Nephron (organoid): ENCODE measurements around the gene TMEM214.

Source experiments
- H3K27ac Mint-ChIP-seq, 3 experiments: 2 replicates each; pipeline ENCODE4 v1.8.0; 2020; ENCODE audit warnings: mixed read lengths in 3 of 3, mild to moderate bottlenecking in 2 of 3, moderate library complexity in 1 of 3
- H3K27me3 Mint-ChIP-seq: 2 replicates; pipeline ENCODE4 v1.8.0; 2021; ENCODE audit warnings: low read depth, mild to moderate bottlenecking, moderate library complexity, mixed read lengths
- H3K36me3 Mint-ChIP-seq: 2 replicates; pipeline ENCODE4 v1.8.0; 2020; ENCODE audit warnings: low read depth, mixed read lengths
- H3K4me1 Mint-ChIP-seq: 2 replicates; pipeline ENCODE4 v1.8.0; 2020; ENCODE audit warnings: mixed read lengths
- H3K4me3 Mint-ChIP-seq, 3 experiments: 2 replicates each; pipeline ENCODE4 v1.8.0; 2020; ENCODE audit warnings: mild to moderate bottlenecking in 3 of 3, mixed read lengths in 3 of 3, moderate library complexity in 2 of 3
- H3K9me3 Mint-ChIP-seq: 2 replicates; pipeline ENCODE4 v1.8.0; 2020; ENCODE audit warnings: mixed read lengths
- TF ChIP-seq, protein P1 (sequence below), 3 experiments: fragments of 200-600 bp; sonication (generic); IDR thresholded peaks; one replicate each; pipeline ENCODE4 v1.5.0; 2021; ENCODE audit warnings: antibody characterized with exemption in 3 of 3; ENCODE audit not compliant: unreplicated experiment in 3 of 3

The TMEM214 gene

DNA sequence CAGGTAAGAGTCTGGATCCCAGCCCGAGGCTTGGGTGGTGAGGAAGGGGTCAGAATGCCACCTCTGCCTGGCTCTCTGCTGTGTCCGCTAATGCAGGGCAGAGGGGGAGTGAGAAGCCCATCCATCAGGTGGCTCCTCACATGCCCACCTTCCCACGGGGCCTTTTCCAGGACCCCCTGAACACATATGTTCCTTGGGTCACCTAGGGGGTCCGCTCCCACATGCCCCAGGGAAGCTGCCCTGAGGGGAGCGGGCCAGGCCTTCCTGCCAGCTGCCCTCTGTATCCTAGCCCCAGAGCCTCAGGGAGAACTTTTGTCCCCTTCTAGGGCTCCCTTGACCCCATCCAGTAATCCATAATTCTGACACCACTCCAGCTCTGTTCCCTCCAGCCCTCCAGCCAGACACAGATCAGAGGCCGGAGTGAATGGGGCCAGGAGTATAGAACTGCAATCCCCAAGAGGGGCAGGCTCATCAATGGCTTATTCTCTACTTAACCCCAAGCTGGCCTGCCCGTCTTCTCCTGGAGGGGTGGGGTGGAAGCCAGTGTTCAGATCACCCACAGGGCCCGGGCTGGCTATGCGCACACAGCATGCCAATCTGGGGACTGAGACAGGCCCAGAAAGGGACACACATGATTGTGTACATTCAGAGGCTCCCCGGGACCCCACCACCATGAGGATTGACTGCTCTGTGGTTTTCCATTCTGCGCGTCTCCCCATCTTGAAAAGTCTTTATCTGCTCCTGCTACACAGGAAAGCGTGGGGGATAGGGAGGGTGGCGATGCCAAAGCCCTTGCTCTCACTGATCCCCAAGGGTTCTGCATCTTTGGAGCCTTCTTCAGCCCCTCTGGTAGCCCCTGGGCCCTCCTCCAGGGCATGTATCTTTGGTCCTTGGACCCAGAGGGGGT is 46.7 kb downstream of the TMEM214 start:
- H3K9me3 Mint-ChIP-seq, result no peaks in the 10 kb centered on the region
- peaks cover 7% of the 10 kb centered on the region for H3K36me3 Mint-ChIP-seq
- peaks cover 3% of the 10 kb centered on the region for H3K27me3 Mint-ChIP-seq
- TF ChIP-seq, protein P1, sequence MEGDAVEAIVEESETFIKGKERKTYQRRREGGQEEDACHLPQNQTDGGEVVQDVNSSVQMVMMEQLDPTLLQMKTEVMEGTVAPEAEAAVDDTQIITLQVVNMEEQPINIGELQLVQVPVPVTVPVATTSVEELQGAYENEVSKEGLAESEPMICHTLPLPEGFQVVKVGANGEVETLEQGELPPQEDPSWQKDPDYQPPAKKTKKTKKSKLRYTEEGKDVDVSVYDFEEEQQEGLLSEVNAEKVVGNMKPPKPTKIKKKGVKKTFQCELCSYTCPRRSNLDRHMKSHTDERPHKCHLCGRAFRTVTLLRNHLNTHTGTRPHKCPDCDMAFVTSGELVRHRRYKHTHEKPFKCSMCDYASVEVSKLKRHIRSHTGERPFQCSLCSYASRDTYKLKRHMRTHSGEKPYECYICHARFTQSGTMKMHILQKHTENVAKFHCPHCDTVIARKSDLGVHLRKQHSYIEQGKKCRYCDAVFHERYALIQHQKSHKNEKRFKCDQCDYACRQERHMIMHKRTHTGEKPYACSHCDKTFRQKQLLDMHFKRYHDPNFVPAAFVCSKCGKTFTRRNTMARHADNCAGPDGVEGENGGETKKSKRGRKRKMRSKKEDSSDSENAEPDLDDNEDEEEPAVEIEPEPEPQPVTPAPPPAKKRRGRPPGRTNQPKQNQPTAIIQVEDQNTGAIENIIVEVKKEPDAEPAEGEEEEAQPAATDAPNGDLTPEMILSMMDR (IDR thresholded peaks at IDR 0.05; ENCODE audit: unreplicated experiment in 3 of 3), result no peak
- H3K4me3 Mint-ChIP-seq, result peak overlapping the region; percentile 85 to 95 (median 93)
- peak overlapping the region; percentile 82 to 93 (median 92) for H3K27ac Mint-ChIP-seq
- H3K4me1 Mint-ChIP-seq, result peaks cover 72% of the 10 kb centered on the region

DNA sequence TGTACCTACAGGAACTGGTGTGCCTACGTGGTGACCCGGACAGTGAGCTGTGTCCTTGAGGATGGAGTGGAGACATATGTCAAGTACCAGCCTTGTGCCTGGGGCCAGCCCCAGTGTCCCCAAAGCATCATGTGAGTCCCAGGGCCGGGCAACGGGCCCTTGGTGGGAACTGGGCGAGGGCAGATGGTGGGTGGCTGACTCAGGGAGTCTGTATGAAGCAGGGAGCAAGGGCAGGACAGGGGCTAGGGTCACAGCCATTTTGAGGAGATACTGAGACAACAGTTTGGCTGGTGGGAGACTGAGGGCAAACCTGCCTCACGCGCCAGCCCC is 47.3 kb downstream of the TMEM214 start:
- H3K27ac Mint-ChIP-seq, result peak overlapping the region; percentile 82 to 93 (median 92)
- H3K9me3 Mint-ChIP-seq, result no peaks in the 10 kb centered on the region
- H3K4me3 Mint-ChIP-seq, result peak overlapping the region; percentile 85 to 95 (median 93)
- H3K36me3 Mint-ChIP-seq, result peaks cover 7% of the 10 kb centered on the region
- TF ChIP-seq, protein P1 (IDR thresholded peaks at IDR 0.05; ENCODE audit: unreplicated experiment in 3 of 3), result no peak
- peaks cover 3% of the 10 kb centered on the region for H3K27me3 Mint-ChIP-seq
- H3K4me1 Mint-ChIP-seq, result peaks cover 72% of the 10 kb centered on the region

DNA sequence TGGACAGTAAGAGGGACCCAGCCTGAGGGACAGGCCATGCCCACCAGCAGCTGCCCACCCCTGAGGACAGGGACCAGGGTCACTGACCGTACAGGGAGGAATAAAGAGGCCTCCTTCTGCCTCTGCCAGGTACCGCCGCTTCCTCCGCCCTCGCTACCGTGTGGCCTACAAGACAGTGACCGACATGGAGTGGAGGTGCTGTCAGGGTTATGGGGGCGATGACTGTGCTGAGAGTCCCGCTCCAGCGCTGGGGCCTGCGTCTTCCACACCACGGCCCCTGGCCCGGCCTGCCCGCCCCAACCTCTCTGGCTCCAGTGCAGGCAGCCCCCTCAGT is 47.8 kb downstream of the TMEM214 start:
- Mint-ChIP-seq H3K4me1 (peaks cover 72% of the 10 kb centered on the region), H3K27me3 (peaks cover 3% of the 10 kb centered on the region), H3K36me3 (peaks cover 7% of the 10 kb centered on the region), H3K27ac (peak overlapping the region; percentile 92 to 93 (median 93)), H3K4me3 (peak overlapping the region; percentile 85 to 95 (median 93)), H3K9me3 (no peaks in the 10 kb centered on the region)
- TF ChIP-seq, protein P1 (IDR thresholded peaks at IDR 0.05; ENCODE audit: unreplicated experiment in 3 of 3), result no peak

DNA sequence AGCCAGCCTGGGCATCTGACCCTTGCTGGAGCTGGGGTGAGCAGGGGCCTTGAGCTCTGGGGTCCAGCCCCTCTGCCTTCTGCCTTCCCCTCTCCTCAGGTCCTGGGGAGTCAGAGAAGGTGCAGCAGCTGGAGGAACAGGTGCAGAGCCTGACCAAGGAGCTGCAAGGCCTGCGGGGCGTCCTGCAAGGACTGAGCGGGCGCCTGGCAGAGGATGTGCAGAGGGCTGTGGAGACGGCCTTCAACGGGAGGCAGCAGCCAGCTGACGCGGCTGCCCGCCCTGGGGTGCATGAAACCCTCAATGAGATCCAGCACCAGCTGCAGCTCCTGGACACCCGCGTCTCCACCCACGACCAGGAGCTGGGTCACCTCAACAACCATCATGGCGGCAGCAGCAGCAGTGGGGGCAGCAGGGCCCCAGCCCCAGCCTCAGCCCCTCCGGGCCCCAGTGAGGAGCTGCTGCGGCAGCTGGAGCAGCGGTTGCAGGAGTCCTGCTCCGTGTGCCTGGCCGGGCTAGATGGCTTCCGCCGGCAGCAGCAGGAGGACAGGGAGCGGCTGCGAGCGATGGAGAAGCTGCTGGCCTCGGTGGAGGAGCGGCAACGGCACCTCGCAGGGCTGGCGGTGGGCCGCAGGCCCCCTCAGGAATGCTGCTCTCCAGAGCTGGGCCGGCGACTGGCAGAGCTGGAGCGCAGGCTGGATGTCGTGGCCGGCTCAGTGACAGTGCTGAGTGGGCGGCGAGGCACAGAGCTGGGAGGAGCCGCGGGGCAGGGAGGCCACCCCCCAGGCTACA is 49.4 kb downstream of the TMEM214 start:
- Mint-ChIP-seq H3K4me3 (no peak overlapping the region), H3K27me3 (peaks cover 7% of the 10 kb centered on the region), H3K9me3 (no peaks in the 10 kb centered on the region), H3K27ac (no peak overlapping the region), H3K36me3 (peaks cover 7% of the 10 kb centered on the region), H3K4me1 (peaks cover 61% of the 10 kb centered on the region)
- TF ChIP-seq, protein P1 (IDR thresholded peaks at IDR 0.05; ENCODE audit: unreplicated experiment in 3 of 3), result no peak

DNA sequence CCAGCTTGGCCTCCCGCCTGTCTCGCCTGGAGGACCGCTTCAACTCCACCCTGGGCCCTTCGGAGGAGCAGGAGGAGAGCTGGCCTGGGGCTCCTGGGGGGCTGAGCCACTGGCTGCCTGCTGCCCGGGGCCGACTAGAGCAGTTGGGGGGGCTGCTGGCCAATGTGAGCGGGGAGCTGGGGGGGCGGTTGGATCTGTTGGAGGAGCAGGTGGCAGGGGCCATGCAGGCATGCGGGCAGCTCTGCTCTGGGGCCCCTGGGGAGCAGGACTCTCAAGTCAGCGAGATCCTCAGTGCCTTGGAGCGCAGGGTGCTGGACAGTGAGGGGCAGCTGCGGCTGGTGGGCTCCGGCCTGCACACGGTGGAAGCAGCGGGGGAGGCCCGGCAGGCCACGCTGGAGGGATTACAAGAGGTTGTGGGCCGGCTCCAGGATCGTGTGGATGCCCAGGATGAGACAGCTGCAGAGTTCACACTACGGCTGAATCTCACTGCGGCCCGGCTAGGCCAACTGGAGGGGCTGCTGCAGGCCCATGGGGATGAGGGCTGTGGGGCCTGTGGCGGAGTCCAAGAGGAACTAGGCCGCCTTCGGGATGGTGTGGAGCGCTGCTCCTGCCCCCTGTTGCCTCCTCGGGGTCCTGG is 50.1 kb downstream of the TMEM214 start:
- Mint-ChIP-seq H3K4me1 (peaks cover 62% of the 10 kb centered on the region), H3K36me3 (peaks cover 7% of the 10 kb centered on the region), H3K27me3 (peaks cover 9% of the 10 kb centered on the region), H3K27ac (no peak overlapping the region), H3K4me3 (peak overlapping the region in 2 of 3 experiments; percentile 21 to 42), H3K9me3 (no peaks in the 10 kb centered on the region)
- TF ChIP-seq, protein P1 (IDR thresholded peaks at IDR 0.05; ENCODE audit: unreplicated experiment in 3 of 3), result no peak
